GM06990 (cell line): ENCODE data around the gene CKLF.

Source experiments
- DNase-seq: peaks from one replicate; pipeline ENCODE4 v3.0.0-alpha.2; 2011; ENCODE audit not compliant: insufficient read length; ENCODE audit errors: extremely low read depth
- H3K27me3 ChIP-seq: replicated peaks from 2 replicates; pipeline ENCODE4 v1.6.0; 2011; ENCODE audit warnings: low read length; ENCODE audit not compliant: control insufficient read depth, insufficient read depth
- H3K36me3 ChIP-seq: 2 replicates; pipeline ENCODE4 v1.5.1; 2011; ENCODE audit warnings: low read length; ENCODE audit not compliant: control insufficient read depth, insufficient read depth
- H3K4me3 ChIP-seq: replicated peaks from 2 replicates; pipeline ENCODE4 v1.5.1; 2011; ENCODE audit warnings: low read depth, mild to moderate bottlenecking, control low read depth, low read length
- TF ChIP-seq, protein P1 (sequence below): IDR thresholded peaks from 2 replicates; pipeline ENCODE4 v1.5.1; 2011; ENCODE audit warnings: low read length, control low read depth, mild to moderate bottlenecking, inconsistent platforms; ENCODE audit not compliant: insufficient read depth, poor library complexity, severe bottlenecking

CKLF gene

DNA sequence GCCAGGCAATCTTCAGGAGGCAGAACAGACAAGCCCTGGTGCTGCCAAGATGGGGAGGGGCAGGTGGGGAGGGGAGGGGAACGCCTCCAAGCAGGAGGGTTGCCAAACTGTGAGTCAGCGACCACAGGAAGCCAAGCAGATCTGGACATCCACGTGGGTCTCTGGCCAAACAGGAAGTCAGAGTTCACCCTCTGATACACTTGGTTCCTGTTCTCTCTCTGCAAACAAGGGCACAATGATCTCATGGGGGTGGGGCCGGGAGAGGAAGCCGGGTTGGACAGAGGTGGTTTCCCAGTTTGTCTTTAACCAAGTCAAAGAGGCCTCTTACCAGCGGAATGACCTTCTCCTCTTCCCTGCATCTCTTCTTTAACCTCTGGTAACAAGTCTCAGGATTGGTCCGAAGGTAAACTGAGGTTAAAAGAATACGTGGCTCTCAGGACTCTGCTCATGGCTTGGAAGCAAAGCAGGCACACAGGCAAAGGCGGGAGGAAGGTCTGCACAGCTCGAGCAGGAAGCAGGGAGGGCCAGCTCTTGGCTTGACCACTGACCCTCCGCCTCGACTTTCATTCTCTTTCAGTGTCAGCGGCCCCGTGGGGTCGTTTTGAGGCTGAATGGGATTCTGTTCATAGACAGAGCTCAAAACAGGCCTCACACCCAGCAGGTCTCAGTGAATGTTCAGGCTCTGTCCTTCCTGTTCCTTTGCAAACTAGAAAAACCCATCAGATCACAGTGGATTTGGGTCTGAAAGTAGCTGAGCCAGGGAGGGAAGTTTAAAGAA is 35.4 kb upstream of the CKLF start:
- peak overlapping the region; percentile 35 for H3K4me3 ChIP-seq
- DNase-seq = peak; percentile 89
- no peaks in the 10 kb centered on the region for H3K36me3 ChIP-seq
- H3K27me3 ChIP-seq = no peaks in the 10 kb centered on the region
- TF ChIP-seq, protein P1, sequence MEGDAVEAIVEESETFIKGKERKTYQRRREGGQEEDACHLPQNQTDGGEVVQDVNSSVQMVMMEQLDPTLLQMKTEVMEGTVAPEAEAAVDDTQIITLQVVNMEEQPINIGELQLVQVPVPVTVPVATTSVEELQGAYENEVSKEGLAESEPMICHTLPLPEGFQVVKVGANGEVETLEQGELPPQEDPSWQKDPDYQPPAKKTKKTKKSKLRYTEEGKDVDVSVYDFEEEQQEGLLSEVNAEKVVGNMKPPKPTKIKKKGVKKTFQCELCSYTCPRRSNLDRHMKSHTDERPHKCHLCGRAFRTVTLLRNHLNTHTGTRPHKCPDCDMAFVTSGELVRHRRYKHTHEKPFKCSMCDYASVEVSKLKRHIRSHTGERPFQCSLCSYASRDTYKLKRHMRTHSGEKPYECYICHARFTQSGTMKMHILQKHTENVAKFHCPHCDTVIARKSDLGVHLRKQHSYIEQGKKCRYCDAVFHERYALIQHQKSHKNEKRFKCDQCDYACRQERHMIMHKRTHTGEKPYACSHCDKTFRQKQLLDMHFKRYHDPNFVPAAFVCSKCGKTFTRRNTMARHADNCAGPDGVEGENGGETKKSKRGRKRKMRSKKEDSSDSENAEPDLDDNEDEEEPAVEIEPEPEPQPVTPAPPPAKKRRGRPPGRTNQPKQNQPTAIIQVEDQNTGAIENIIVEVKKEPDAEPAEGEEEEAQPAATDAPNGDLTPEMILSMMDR = no peak

DNA sequence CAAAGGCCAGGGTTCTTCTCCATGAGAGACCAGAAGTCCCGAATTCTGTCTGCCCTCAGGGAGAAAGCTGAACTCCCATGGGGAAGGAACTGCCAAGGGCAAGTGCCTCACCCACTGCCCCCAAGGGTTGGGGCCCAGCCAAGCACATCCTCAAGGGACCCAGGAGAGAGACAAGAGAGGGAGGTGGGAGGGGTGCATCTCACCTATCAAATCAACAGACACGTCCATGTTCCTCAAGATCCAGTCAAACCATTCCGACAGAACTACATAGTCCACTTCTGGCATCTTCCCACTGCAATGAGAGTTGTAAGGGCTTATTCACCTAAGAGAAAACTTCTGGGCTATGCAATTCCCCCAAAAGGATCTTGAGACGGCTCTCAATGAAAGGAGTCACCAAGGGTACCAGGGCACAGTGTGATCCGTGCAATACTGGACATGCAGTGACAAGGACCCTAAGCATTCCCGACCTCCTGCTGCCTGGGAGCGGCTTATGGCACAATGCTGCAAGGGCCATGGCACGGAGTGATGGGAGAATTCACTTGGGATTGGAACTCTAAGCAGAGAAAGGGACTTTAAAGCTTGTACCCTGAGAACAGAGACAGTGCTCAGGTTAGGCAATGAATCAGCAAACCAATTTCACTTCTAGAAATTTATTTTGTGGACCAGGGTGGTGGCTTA is 34.7 kb upstream of the CKLF start:
- TF ChIP-seq, protein P1 = no peak
- Histone ChIP-seq H3K27me3 (no peaks in the 10 kb centered on the region), H3K36me3 (no peaks in the 10 kb centered on the region), H3K4me3 (no peak overlapping the region; the same call in 1 of the 2 replicates)
- no peak for DNase-seq

GRCh38 chr16:66519482-66520373 is 32.6 kb upstream of the CKLF start:
- Histone ChIP-seq H3K36me3 (no peaks in the 10 kb centered on the region), H3K4me3 (no peak overlapping the region), H3K27me3 (no peaks in the 10 kb centered on the region)
- TF ChIP-seq, protein P1 = no peak
- DNase-seq = no peak

- Histone ChIP-seq H3K27me3 (no peaks in the 10 kb centered on the region), H3K36me3 (no peaks in the 10 kb centered on the region), H3K4me3 (no peak overlapping the region)
- DNase-seq = no peak
- TF ChIP-seq, protein P1 = no peak
These were observed 31.8 kb upstream of the CKLF start for GRCh38 chr16:66520406-66521170.

- no peak for DNase-seq
- TF ChIP-seq, protein P1 = no peak
- H3K27me3 ChIP-seq = no peaks in the 10 kb centered on the region
- H3K36me3 ChIP-seq = no peaks in the 10 kb centered on the region
- H3K4me3 ChIP-seq = no peak overlapping the region
These were observed 31.1 kb upstream of the CKLF start for GRCh38 chr16:66521252-66521713.
